BJ (cell line): ENCODE results near the gene TMEM100. TPM values are rescaled to one million over a fixed set of nuclear protein-coding genes. Genes with fewer than 3 reads are reported as not detected.

ENCODE experiments used
- CTCF ChIA-PET: fragments of 350-600 bp; formaldehyde crosslinking; extraction: SDS; loops from one replicate; lab custom pipeline; 2021; ENCODE audit warnings: antibody characterized with exemption, inconsistent platforms; lab: Yijun Ruan, JAX
- POLR2A ChIA-PET: fragments of 300-600 bp; sonication (Branson Sonifier 250); formaldehyde crosslinking; extraction: SDS; loops from one replicate; lab custom pipeline; 2021; ENCODE audit warnings: antibody characterized with exemption; lab: Charles Lee
- DNase-seq: peaks from one replicate; pipeline ENCODE4 v3.0.0-alpha.2; 2011; ENCODE audit warnings: low read depth
- H3K27me3 ChIP-seq: 2 replicates; pipeline ENCODE4 v1.6.0; 2011; ENCODE audit warnings: low read length; ENCODE audit not compliant: control insufficient read depth, insufficient read depth
- H3K36me3 ChIP-seq: 2 replicates; pipeline ENCODE4 v1.5.1; 2011; ENCODE audit warnings: low read length; ENCODE audit not compliant: control insufficient read depth, insufficient read depth
- H3K4me3 ChIP-seq: 2 replicates; pipeline ENCODE4 v1.5.1; 2011; ENCODE audit warnings: low read depth, mild to moderate bottlenecking, control low read depth, low read length
- polyA plus RNA-seq: library from polyadenylated mRNA; depleted of rRNA; stranded (reverse); fragments of >200 nt; gene quantifications from 2 replicates; pipeline ENCODE4 v1.2.3, GENCODE V29; 2011
- TF ChIP-seq, protein P1 (sequence below): IDR thresholded peaks from 2 replicates; pipeline ENCODE4 v1.5.1; 2011; ENCODE audit warnings: low read depth, mild to moderate bottlenecking, control low read depth, inconsistent platforms, low read length, moderate library complexity; ENCODE audit not compliant: insufficient read depth

The TMEM100 gene
- polyA plus RNA-seq, 1 experiment: 0.07 TPM

- Histone ChIP-seq H3K4me3 (no peak overlapping the region), H3K27me3 (no peaks in the 10 kb centered on the region), H3K36me3 (peaks cover 4% of the 10 kb centered on the region)
- ChIA-PET POLR2A (no interaction called here), CTCF (interaction anchor here (0.9 to 6.5 kb wide), 18 partner anchors 8 to 243 kb away, joined by 3 to 68 read pairs (median 6); partner anchors contain the start of genes PCTP and TMEM100)
- TF ChIP-seq, protein P1, sequence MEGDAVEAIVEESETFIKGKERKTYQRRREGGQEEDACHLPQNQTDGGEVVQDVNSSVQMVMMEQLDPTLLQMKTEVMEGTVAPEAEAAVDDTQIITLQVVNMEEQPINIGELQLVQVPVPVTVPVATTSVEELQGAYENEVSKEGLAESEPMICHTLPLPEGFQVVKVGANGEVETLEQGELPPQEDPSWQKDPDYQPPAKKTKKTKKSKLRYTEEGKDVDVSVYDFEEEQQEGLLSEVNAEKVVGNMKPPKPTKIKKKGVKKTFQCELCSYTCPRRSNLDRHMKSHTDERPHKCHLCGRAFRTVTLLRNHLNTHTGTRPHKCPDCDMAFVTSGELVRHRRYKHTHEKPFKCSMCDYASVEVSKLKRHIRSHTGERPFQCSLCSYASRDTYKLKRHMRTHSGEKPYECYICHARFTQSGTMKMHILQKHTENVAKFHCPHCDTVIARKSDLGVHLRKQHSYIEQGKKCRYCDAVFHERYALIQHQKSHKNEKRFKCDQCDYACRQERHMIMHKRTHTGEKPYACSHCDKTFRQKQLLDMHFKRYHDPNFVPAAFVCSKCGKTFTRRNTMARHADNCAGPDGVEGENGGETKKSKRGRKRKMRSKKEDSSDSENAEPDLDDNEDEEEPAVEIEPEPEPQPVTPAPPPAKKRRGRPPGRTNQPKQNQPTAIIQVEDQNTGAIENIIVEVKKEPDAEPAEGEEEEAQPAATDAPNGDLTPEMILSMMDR: no peak
- DNase-seq: no peak
These were observed 46.4 kb upstream of the TMEM100 start for GRCh38 chr17:55768936-55769624.

- H3K4me3 ChIP-seq: no peak overlapping the region
These were observed 42.8 kb upstream of the TMEM100 start for GRCh38 chr17:55765472-55765871.

GRCh38 chr17:55764610-55765009, 41.9 kb upstream of the TMEM100 start:
- POLR2A ChIA-PET: no interaction called here
- TF ChIP-seq, protein P1: no peak

More at GRCh38 chr17:55765472-55765871, 42.8 kb upstream of the TMEM100 start:
- no peak for DNase-seq
- ChIA-PET POLR2A (no interaction called here), CTCF (interaction anchor here (2.5 kb wide), 1 partner anchor 30 kb away, joined by 11 read pairs; no protein-coding TSS in a partner anchor)
- TF ChIP-seq, protein P1: no peak
- Histone ChIP-seq H3K27me3 (no peaks in the 10 kb centered on the region), H3K36me3 (no peaks in the 10 kb centered on the region)

DNA sequence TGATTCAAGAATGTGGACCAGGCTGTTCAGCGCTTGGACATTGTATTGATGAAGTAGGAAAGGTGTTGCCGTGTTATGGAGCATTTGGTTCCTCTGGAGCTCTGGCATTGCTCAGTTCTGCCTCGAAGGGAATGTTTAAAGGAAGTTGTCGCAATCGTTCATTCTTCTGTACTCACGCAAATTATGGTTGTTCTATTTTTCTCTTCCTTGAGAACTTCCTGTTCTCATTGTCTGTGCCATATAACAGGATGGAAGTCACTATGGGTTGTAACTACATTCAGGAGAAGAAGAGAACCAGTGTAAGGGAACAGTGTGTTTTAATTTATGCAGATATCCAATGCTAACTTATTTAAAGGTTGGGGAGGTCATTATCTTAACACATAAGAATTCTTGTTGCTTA, 41.2 kb upstream of the TMEM100 start:
- CTCF ChIA-PET: interaction anchor here (0.6 to 2.5 kb wide), 3 partner anchors 29 to 381 kb away, joined by 3 to 11 read pairs (median 4); no protein-coding TSS in a partner anchor
- POLR2A ChIA-PET: interaction anchor here (1.0 kb wide), 1 partner anchor 13 kb away, joined by 3 read pairs; the partner anchor contains the start of gene PCTP
- Histone ChIP-seq H3K27me3 (no peaks in the 10 kb centered on the region), H3K4me3 (no peak overlapping the region), H3K36me3 (no peaks in the 10 kb centered on the region)
- no peak for DNase-seq
- TF ChIP-seq, protein P1: no peak

More at GRCh38 chr17:55764610-55765009, 41.9 kb upstream of the TMEM100 start:
- DNase-seq: no peak
- CTCF ChIA-PET: interaction anchor here (0.6 to 2.5 kb wide), 3 partner anchors 30 to 382 kb away, joined by 3 to 11 read pairs (median 4); no protein-coding TSS in a partner anchor
- H3K36me3 ChIP-seq: no peaks in the 10 kb centered on the region
- H3K4me3 ChIP-seq: no peak overlapping the region
- H3K27me3 ChIP-seq: no peaks in the 10 kb centered on the region

DNA sequence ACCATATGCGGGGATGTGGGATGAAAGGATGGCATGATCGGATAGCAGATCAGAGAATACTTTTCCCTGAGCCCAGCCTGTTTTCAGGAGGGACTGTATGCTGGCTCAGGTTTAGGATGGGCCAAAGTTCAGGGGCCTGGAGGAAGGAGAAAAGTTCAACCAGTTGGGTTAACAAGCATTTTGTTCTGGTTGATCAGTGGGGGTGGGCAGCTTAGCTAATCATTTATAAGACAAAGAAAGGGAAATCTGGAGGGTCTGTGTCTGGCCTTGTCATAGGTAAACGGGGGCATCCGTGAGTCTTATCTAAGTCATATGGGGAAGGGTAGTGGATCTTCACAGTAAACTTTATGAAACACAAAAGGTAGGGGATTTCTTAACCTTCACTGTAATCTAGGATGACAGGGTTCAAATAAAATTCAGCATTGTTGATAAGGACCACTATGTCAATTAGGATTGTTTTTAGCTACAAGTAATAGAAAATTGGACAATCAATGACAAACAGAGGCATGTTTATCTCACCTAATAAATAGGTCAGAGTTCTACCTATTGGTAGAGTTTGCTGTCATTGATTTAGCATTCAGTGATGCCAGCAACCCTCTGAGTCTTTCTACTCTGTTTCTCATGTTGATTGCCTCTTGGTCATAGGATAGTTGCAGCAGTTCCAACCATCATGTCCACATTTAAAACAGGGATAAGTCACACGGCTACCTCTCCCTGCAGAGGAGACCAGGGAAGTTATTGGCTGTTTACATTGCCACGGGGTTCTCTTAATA, 39.6 kb upstream of the TMEM100 start:
- Histone ChIP-seq H3K36me3 (no peaks in the 10 kb centered on the region), H3K27me3 (no peaks in the 10 kb centered on the region), H3K4me3 (no peak overlapping the region)
- ChIA-PET POLR2A (no interaction called here), CTCF (interaction anchor here (1.2 to 1.6 kb wide), 2 partner anchors 8 to 11 kb away, joined by 3 read pairs; partner anchors contain the start of gene PCTP)
- TF ChIP-seq, protein P1: no peak
- no peak for DNase-seq
